Left lobe of liver (tissue), 1 donor: ENCODE data around the gene INA. TPM values are rescaled to one million over a fixed set of nuclear protein-coding genes. Genes with fewer than 3 reads are reported as not detected.

Experiments used
- total RNA-seq: library from RNA; stranded (reverse); gene quantifications from one replicate; pipeline ENCODE4 v1.2.1, GENCODE V29; 2021
- donor health status: DM: no; HTN: yes; CAD: no.

Gene INA
- total RNA-seq, 1 donor from 2014 or later: not detected

Other genes with a start within 250 kb of the INA start
- gene NT5C2, start 83.9 kb upstream of the INA start, total RNA-seq: 21.3 TPM
- not detected for gene RPEL1, start 31.3 kb upstream of the INA start, total RNA-seq
- gene PCGF6, start 74.0 kb downstream of the INA start, total RNA-seq: 7.6 TPM
- gene TAF5, start 90.8 kb downstream of the INA start, total RNA-seq: 2.1 TPM
- 154 TPM for gene ATP5MK, start 119.3 kb downstream of the INA start, total RNA-seq
- 9.0 TPM for gene PDCD11, start 119.5 kb downstream of the INA start, total RNA-seq
- 3.6 TPM for gene CALHM2, start 175.2 kb downstream of the INA start, total RNA-seq
- gene CALHM1, start 181.8 kb downstream of the INA start, total RNA-seq: not detected
- not detected for gene CALHM3, start 202.1 kb downstream of the INA start, total RNA-seq
- gene NEURL1, start 216.6 kb downstream of the INA start, total RNA-seq: 1.7 TPM